Body of pancreas (tissue), 4 donors: ENCODE data around the gene TFDP1.
A peak's percentile ranks its signal among the peaks of the same experiment; 100 is the strongest.

ENCODE experiments used
- CTCF ChIP-seq, 7 experiments: fragments of 450-650 bp in 4 of 7; fragments of 200-600 bp in 3 of 7; sonication (generic) in 3 of 7; IDR thresholded peaks; one replicate each; pipeline ENCODE4 v1.5.1; 2016 to 2019; ENCODE audit warnings: antibody characterized with exemption in 7 of 7
- POLR2A ChIP-seq, 3 donors: fragments of 450-650 bp; IDR thresholded peaks; one replicate each; pipeline ENCODE4 v1.6.1; 2016; ENCODE audit warnings: antibody characterized with exemption in 3 of 3, mild to moderate bottlenecking in 2 of 3

- peak in 1 of 3 donors; percentile 23 for TF ChIP-seq POLR2A (IDR thresholded peaks at IDR 0.05)
- no peak for TF ChIP-seq CTCF (IDR thresholded peaks at IDR 0.05)
These were observed 22.7 kb downstream of the TFDP1 start for GRCh38 chr13:113607056-113607888.
